ENCODE measurements around the gene MYO7A. TPM values are rescaled to one million over a fixed set of nuclear protein-coding genes. Genes with fewer than 3 reads are reported as not detected.

MYO7A gene
- total and polyA plus RNA-seq, 2 of the 8 experiments (the other 6 are each of a cell fraction or from before 2014, with no cell fraction given): 1.5 to 1.9 TPM

- H2BK20ac ChIP-seq (ENCODE audit: low read length): no peak overlapping the region
- H2BK15ac ChIP-seq (ENCODE audit: low read length): no peak overlapping the region
- H3K27ac ChIP-seq (ENCODE audit: low read depth, low read length): no peak overlapping the region
- no peaks in the 10 kb centered on the region for H3K79me1 ChIP-seq (ENCODE audit: low read depth, low read length)
- H3K4ac ChIP-seq (replicated peaks; ENCODE audit: insufficient read length, low read depth, low read length): no peak overlapping the region
- WGBS, 2 experiments (ENCODE audit: extremely low coverage in 1 of 2, insufficient coverage in 1 of 2, insufficient read length in 1 of 2, insufficient replicate concordance in 2 of 2, low coverage in 1 of 2, low lambda C conversion rate in 2 of 2, missing lambda C conversion rate in 1 of 2): 92% methylated on average over 5 of the region's 5 CpGs; no CpG with 5 or more reads in 1 of the 2 experiments
- H3K23me2 ChIP-seq (ENCODE audit: low read depth, low read length): peaks cover 4% of the 10 kb centered on the region; the same call in 1 of the 2 replicates
- H2AFZ ChIP-seq (ENCODE audit: low read length): no peak overlapping the region
- H2BK5ac ChIP-seq (ENCODE audit: low read depth, low read length): no peak overlapping the region
- H3K56ac ChIP-seq (replicated peaks; ENCODE audit: insufficient read length, low read depth, low read length): no peak overlapping the region
- no peak overlapping the region for H2BK120ac ChIP-seq (replicated peaks; ENCODE audit: low read depth, low read length)
- no peak overlapping the region for H3K14ac ChIP-seq (ENCODE audit: insufficient read length)
- H3K79me2 ChIP-seq (ENCODE audit: control insufficient read depth in 1 of 2, insufficient read depth in 2 of 2, low read length in 2 of 2): no peaks in the 10 kb centered on the region
- CTCF ChIA-PET (ENCODE audit: partially characterized antibody): interaction anchor here (1.6 to 15.1 kb wide), 3 partner anchors 10 to 50 kb away, joined by 5 to 187 read pairs (median 16); partner anchors contain the start of gene MYO7A
- no peak overlapping the region for H2AK5ac ChIP-seq (ENCODE audit: low read depth, low read length)
- H3K18ac ChIP-seq (ENCODE audit: extremely low read depth, low read length): no peak overlapping the region
- H4K8ac ChIP-seq (ENCODE audit: extremely low read depth, insufficient read depth, low read length): no peak overlapping the region
- H4K91ac ChIP-seq (replicated peaks; ENCODE audit: insufficient read length, low read length): no peak overlapping the region
- no peak overlapping the region for H3K9ac ChIP-seq (replicated peaks in 1 of 4; ENCODE audit: extremely low read depth in 1 of 4, low read depth in 3 of 4, low read length in 3 of 4)
- H3K4me2 ChIP-seq (ENCODE audit: insufficient read depth in 1 of 2, low read depth in 2 of 2, low read length in 2 of 2): no peak overlapping the region
- H3K4me3 ChIP-seq (ENCODE audit: extremely low read depth in 1 of 4, insufficient read depth in 2 of 4, low read depth in 3 of 4, low read length in 4 of 4): no peak overlapping the region
- no peak overlapping the region for H3K23ac ChIP-seq (ENCODE audit: insufficient read length)
- POLR2A ChIA-PET (ENCODE audit: partially characterized antibody): interaction anchor here (1.5 kb wide), 1 partner anchor 11 kb away, joined by 3 read pairs; no protein-coding TSS in a partner anchor
- no peak for FAIRE-seq
- H3K9me3 ChIP-seq (ENCODE audit: insufficient read depth in 2 of 2, low read depth in 1 of 2, low read length in 1 of 2): no peaks in the 10 kb centered on the region
- DNase-seq (ENCODE audit: low read depth in 1 of 2, low spot score in 2 of 2): no peak
- peaks cover 9 to 24% (median 13%) of the 10 kb centered on the region in 4 experiments; a peak in 6 of 7 replicates for H3K4me1 ChIP-seq (replicated peaks in 1 of 4; ENCODE audit: control insufficient read depth in 3 of 4, insufficient read depth in 4 of 4, low read length in 3 of 4)
- H3K36me3 ChIP-seq (ENCODE audit: control insufficient read depth in 2 of 4, insufficient read depth in 4 of 4, low read length in 3 of 4): no peaks in the 10 kb centered on the region
- H4K20me1 ChIP-seq (replicated peaks in 1 of 2; ENCODE audit: control insufficient read depth in 1 of 2, insufficient read depth in 2 of 2, low read length in 2 of 2): no peaks in the 10 kb centered on the region
- H4K5ac ChIP-seq (ENCODE audit: insufficient read length, low read depth, low read length): no peak overlapping the region
- H2BK12ac ChIP-seq (ENCODE audit: low read depth, low read length): no peak overlapping the region
- peaks cover 0 to 3% (median 0%) of the 10 kb centered on the region in 4 experiments; a peak in 1 of 7 replicates for H3K27me3 ChIP-seq (replicated peaks in 1 of 4; ENCODE audit: control insufficient read depth in 3 of 4, extremely low read depth in 1 of 4, insufficient read depth in 3 of 4, low read length in 3 of 4)
- TF ChIP-seq PHF8 (conservative IDR thresholded peaks at IDR 0.05; ENCODE audit: low read depth, low read length) (no peak), RNF2 (IDR thresholded peaks at IDR 0.05; ENCODE audit: borderline replicate concordance, low read depth, low read length, missing control alignments, poor library complexity, severe bottlenecking) (no peak), BCL11A (IDR thresholded peaks at IDR 0.05; ENCODE audit: low read depth in 2 of 2, low read length in 2 of 2) (no peak), CHD2 (IDR thresholded peaks at IDR 0.05; ENCODE audit: low read length) (no peak), SRF (IDR thresholded peaks at IDR 0.05; ENCODE audit: low read depth, low read length) (no peak), RAD21 (IDR thresholded peaks at IDR 0.05 in 1 of 2, conservative IDR thresholded peaks at IDR 0.05 in 1 of 2; ENCODE audit: low read depth in 2 of 2, low read length in 2 of 2) (no peak), JUN (IDR thresholded peaks at IDR 0.05; ENCODE audit: low read depth, low read length) (no peak), NRF1 (IDR thresholded peaks at IDR 0.05; ENCODE audit: low read depth, low read length) (no peak), JUND (IDR thresholded peaks at IDR 0.05; ENCODE audit: low read length) (no peak), RBBP5 (IDR thresholded peaks at IDR 0.05; ENCODE audit: borderline replicate concordance, low read depth, low read length) (no peak), BACH1 (IDR thresholded peaks at IDR 0.05; ENCODE audit: low read length) (no peak), ATF3 (IDR thresholded peaks at IDR 0.05; ENCODE audit: insufficient read depth, low read depth, low read length) (no peak), TAF1 (IDR thresholded peaks at IDR 0.05; ENCODE audit: low read depth, low read length) (no peak)
These were observed 51.0 kb downstream of the MYO7A start for GRCh38 chr11:77179048-77179447.
